Measurements from ENCODE around the gene SNX3. TPM values are rescaled to one million over a fixed set of nuclear protein-coding genes. Genes with fewer than 3 reads are reported as not detected.
"Not testable (repeated sequence)": the region's sequence is repeated elsewhere in the genome, so short reads cannot be mapped to it uniquely, and the experiment has no call there.

Gene SNX3
- total RNA-seq (2014; rRNA removed) = 159 and 163 TPM in 2 replicates
- polyA plus RNA-seq (2012) = 138 TPM

DNA sequence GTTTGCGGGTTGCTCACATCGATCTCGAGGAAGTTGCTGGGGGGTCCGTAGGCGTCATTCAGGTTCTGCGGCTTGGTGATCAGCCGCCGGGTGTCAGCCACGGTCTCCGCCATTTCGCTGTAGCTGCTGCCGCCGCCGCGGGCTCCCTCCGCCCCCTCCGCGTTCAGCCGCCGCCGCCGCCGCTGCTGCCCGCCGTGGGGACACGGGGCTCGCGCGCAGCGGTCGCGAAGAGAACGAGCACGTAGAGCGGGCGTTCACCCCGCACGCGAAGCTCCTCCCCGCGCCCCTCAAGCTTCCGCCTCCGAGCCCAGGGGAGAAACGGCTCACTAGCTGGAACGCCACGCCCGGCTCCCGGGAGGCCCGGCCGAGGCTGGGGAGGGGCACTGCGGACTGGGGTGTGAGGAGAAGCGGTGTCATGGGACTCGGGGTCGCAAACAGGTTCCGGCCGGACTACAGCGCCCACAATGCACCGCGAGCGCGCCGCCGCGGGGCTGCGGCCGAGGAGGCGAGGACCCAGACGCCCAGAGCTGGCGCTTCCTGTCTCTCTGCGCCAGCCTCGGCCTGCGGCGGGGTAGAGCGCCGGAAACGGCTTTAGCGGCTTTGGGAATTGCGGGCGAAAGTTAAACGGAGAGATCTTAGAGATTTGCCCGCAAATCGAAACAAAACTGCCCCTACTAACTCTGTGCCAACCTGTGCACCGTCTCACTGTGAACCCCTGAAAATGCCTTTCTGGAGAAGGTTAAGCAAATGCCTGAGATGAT lies at the start of gene SNX3:
Gene SNX3 (minus strand): TSS at position 232 of the 761 bp plus-strand sequence. CDS start 119 bp downstream, at position 113.
- peak; percentile 95 for DNase-seq (ENCODE audit: low read depth)

DNA sequence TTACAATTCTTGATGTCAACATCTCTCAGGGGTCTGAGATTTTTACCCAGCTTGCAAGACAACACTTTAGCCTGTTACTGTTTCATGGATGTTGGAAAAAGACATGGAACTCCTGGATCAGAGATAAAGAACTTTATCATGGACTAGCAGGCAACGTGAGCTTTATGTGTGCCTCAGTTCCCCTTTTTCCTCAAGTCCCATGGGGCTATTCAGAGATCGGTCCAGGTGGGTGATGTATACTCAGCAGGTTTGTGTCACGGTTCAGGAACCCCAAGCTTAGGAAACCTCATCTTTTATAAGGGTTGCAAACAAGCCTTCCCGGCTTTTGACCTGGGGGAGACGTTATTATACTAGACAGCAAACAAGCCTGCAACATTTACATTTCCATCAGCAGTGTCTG lies 49.0 kb upstream of the SNX3 start:
- DNase-seq (ENCODE audit: low read depth) = no peak

DNA sequence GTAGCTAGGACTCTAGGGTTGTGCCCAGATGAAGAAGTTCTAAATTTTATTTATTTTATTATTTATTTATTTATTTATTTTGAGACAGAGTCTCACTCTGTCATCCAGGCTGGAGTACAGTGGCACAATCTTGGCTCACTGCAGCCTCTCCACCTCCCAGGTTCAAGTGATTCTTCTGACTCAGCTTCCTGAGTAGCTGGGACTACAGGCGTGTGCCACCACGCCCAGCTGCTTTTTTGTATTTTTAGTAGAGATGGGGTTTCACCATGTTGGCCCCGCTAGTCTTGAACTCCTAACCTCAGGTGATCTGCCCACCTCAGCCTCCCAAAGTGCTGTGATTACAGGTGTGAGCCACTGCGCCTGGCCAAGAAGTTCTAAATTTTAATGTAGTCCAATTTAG lies 47.8 kb upstream of the SNX3 start:
- not testable (repeated sequence) for DNase-seq (ENCODE audit: low read depth)

DNA sequence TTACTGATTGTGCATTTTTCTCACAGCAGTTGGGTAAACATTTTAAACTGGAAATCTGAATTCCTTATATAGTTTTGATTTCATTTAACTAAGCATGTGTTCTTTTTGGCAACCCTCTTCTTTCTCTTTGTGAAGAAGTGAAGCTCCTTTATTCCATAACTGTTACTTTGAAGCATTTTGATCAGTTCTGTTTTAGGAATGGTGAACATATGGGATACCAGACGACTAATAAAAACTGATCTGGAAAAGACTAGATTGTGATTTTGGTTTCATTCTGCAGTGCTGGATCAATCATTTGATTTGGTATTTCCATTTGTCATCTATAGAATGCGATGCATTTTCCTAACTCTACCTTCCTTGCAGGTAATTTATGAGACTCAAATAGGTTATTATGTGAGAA lies 43.8 kb upstream of the SNX3 start:
- no peak for DNase-seq (ENCODE audit: low read depth)

DNA sequence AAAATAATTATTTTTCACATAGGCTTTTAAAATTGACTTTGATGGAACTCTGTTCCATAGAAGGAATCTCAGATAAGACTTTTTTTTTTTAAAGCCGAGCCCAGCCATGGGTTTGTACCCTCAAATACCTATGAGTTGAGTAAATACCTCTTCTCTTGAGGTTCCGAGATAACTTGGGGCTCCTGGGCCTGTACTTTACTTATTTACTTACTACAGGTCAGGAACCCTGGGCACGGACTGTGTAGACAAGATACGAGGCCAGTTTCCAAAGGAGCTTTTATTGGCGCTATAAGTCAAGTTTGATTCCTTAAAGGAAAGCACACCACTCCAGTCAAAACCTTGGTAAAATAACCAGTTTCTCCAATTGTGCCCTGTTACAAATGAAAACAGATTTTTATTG lies 41.5 kb upstream of the SNX3 start:
- DNase-seq (ENCODE audit: low read depth) = no peak

DNA sequence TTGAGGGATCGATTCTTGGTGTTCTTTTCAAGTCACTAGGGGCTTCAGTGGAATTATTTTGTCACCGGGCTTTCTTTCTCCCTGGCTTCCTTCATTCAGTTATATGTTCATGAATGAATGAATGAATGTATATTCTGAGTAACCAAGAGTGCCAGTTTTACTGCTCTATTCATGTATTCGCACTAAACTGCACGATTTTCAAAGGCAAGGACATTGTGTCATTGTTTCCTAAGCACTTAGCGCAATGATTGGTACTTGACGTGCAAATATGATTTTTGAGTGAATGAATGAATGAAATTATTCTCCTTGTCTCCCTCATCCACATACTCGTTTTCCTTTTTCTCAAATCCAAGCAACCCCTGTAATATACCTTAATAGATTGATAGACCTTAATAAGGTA lies 34.8 kb upstream of the SNX3 start:
- DNase-seq (ENCODE audit: low read depth) = no peak

DNA sequence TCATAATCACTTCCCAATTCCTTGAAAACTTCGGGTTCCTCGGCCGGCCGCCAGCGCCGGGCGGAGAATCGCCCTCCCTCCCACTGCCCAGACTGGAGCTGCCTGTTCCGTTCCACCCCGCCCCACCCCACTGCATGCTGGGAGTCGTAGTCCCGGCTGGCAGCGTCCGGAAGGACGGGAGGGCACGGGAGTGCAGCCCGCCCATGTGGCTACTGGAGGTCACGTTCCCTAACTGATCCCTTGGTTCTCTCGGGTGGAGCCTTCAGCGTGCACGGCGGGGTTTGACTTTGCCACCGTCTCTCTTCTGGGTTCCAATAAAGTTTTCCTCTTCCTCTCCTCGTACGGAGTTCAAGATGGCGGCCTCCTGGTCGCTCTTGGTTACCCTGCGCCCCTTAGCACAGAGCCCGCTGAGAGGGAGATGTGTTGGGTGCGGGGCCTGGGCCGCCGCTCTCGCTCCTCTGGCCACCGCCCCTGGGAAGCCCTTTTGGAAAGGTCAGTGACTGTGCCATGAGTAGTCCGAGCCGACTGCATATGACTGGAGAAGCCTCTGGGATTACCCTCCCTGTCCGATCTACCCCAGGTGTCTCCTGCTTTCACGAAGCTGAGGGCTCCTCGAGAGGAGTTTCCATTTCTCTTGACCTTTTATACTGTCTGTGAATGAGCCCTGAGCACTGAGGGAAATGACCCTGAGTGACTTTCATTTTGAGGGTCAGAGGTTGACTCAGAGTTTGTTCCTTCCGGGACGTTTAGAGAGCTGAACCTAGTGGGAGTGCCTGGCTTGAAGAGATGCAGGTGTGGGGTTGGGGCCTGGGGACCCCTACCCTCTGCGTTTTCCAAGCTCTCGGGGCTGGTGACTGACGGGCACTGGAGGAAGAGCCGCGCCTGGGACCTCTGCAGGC lies 34.1 kb upstream of the SNX3 start, which contains the start of gene AFG1L:
Gene AFG1L (plus strand): TSS at position 328 of the 899 bp plus-strand sequence. CDS start 26 bp downstream, at position 354.
- peak; percentile 92 for DNase-seq (ENCODE audit: low read depth)

DNA sequence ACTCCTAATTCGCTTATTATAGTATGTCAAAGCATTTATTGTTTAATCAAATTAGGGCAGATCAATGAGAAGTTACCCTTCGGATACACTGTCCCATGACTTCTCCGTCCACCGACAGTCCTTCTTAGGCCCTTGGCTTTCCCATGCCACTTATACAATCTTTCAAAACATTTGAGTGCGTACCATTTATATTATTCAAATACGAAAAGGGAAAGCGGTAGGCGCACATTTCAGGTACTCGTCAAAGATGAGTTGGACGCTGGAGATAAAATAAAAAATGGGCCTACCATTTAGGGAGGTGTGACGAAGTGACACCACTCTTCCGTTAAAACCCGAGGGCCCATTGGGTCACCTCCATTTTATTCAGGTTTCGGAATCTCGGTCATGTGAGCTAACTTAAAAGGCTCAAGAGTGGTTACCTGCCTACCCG lies 33.5 kb upstream of the SNX3 start:
- DNase-seq (ENCODE audit: low read depth) = no peak

DNA sequence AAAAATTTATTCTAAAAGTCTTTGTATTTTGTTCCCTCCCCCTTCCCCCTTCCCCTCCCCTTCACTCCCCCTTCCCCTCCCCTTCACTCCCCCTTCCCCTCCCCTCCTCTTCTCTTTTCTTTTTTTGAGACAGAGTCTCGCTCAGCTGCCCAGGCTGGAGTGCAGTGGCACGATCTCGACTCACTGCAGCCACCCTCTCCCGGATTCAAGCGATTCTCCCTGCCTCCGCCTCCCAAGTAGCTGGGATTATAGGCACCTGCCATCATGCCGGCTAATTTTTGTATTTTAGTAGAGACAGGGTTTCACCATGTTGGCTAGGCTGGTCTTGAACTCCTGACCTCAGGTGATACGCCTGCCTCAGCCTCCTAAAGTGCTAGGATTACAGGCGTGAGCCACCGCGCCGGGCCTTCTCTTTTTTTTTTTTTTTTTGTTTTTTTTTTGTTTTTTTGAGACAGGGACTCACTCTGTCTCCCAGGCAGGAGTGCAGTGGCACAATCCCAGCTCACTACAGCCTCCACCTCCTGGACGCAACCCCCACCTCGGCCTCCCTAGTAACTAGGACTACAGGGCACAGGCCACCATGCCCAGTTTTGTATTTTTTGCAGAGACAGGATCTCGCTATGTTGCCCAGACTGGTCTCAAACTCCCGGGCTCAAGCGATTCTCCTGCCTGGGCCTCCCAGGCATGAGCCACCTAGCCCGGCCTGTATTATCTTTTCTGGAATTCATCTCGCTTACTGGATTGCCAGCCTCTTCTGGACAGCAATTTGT lies 32.9 kb upstream of the SNX3 start:
- no peak for DNase-seq (ENCODE audit: low read depth)

DNA sequence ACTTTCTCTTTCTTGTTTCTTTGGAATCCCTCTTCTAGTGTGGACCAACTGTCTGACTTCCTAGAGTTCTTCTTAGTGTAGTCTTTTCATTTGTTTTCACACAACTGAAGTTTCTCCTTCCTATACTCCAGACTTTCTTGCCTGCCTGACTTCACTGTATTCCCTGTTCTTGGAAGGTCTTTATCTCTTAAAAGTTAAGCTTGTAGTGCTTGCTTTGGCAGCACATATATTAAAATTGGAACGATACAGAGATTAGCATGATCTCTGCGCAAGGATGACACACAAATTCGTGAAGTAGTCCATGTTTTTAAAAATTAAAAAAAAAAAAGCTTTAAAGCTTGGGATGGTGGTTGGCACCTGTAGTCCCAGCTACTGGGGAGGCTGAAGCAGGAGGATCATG lies 31.7 kb upstream of the SNX3 start:
- not testable (repeated sequence) for DNase-seq (ENCODE audit: low read depth)

DNA sequence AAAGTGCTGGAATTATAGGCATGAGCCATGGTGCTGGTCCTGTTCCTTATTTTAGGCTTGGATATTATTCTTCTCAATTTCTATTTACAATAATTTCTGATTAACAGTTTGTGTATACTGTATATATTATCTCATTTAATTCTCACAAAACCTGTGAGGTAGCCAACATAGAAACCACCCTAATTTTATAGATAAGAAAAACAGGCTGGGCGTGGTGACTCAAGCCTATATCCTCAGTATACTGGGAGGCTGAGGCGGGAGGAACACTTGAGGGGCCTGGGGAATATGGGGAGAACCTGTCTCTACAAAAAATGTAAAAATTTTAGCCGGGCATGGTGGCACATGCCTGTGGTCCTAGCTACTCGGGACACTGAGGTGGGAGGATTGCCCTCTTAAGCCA lies 30.3 kb upstream of the SNX3 start:
- no peak for DNase-seq (ENCODE audit: low read depth)

DNA sequence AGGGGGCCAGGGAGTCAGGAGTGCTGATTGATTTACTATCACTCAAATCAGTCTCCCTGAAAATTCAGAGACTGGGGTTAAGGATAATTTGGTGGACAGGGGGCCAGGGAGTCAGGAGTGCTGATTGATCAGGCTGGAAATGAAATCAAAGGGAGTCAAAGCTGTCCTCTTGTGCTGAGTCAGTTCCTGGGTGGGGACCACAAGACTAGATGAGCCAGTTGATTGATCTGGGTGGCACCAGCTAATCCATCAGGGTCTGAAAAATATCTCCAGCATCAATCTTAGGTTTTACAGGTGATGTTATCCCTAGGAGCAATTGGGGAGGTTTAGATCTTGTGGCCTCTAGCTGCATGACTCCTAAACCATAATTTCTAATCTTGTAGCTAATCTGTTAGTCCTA lies 27.9 kb upstream of the SNX3 start:
- DNase-seq (ENCODE audit: low read depth) = no peak

DNA sequence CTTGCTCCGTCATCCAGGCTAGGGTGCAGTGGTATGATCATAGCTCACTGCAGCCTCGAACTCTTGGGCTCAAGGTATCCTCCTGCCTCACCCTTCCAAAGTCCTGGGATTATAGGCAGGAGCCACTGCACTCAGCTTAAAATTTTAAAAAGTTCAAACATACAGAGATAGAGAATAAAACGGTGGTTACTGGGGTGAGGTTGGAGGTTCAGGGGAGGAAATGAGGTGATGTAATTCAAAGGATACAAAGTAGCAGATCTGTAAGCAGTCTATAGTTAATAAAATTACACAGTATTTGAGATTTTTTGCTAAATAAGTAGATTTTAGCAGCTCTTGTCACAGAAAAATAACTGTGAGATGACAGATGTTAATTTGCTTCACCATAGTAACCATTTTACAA lies 26.5 kb upstream of the SNX3 start:
- DNase-seq (ENCODE audit: low read depth) = no peak

DNA sequence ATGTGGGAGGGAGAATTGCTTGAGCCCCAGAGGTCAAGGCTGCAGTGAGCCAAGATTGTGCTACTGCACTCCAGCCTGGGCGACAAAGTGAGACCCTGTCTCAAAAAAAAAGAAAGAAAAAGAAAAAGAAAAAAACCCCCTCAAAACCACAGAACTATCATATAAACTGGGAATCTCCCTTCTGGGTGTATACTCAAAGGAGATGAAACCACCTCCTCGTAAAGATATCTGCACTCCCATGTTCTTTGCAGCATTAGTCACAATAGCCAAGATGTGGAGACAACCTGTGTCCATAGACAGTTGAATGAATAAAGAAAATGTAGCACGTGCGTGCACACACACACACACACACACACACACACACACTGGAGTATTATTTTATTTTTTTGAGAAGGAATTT lies 25.5 kb upstream of the SNX3 start:
- no peak for DNase-seq (ENCODE audit: low read depth)

DNA sequence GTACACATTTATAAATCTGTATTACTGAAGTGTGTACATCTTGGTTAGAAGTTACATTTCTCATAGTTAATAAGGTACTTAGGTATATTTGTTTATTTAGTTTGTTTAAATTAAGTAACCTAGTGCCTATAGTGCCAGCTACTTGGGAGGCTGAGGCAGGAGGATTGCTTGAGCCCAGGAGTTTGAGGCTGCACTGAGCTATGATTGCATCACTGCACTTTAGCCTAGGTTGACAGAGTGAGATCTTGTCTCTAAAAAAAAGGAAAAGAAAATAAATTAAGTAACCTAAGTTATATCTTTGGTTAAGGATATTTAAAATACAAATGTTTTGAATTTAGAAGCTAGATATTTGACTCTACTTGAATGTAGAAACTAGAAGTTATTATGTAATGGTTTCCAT lies 24.5 kb upstream of the SNX3 start:
- DNase-seq (ENCODE audit: low read depth) = no peak

DNA sequence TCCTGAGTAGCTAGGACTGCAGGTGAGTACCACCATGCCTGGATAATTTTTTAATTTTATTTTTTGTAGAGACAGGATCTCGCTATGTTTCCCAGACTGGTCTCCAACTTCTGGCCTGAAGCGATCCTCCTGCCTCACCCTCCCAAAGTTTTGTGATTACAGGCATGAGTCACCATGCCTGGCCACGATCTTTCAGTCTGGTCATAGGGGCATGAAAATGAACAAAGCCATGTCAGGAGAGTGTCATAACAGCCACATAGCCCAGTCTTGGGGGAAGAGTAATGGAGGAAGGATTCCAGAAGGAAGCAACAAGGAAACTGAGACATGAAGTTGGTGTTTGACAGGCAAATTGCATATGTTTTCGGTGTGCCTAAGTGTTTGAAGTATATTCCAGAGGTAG lies 17.0 kb upstream of the SNX3 start:
- no peak for DNase-seq (ENCODE audit: low read depth)

DNA sequence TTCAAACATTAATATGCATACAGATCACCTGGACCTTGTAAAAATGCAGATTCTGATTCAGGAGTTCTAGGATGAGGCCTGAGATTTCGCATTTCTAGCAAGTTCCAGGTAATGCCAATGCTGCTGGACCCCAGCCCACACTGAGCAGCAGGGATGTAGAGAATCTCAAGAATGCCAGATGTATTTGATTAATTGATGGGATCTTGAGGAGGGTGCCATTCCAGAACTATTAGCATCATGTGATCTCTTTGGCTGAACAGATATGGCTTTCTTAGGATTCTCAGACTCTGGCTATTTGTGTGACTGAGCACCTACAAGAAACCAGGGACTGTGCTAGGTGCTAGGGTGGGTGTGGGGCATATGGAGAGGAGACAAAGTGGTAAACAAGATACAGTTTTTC lies 16.5 kb upstream of the SNX3 start:
- no peak for DNase-seq (ENCODE audit: low read depth)

DNA sequence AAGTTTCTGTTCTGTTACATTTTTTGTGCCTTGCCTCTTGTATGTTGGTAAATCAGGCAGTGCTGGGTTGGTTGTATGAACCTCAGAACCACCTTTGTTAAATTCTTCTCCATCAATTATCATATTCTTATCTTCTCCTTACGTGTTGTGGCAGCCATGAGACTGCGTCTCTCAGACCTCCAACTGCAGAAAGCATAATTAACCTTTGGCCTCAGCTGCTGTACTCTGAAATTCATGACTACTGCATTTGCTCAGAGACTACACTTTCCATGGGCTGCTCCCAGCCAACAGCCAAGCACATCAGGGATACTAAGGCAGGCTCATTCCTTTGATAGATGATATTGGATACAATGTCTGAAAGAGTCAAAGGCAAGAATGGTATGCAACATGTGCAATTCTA lies 15.1 kb upstream of the SNX3 start:
- no peak for DNase-seq (ENCODE audit: low read depth)

DNA sequence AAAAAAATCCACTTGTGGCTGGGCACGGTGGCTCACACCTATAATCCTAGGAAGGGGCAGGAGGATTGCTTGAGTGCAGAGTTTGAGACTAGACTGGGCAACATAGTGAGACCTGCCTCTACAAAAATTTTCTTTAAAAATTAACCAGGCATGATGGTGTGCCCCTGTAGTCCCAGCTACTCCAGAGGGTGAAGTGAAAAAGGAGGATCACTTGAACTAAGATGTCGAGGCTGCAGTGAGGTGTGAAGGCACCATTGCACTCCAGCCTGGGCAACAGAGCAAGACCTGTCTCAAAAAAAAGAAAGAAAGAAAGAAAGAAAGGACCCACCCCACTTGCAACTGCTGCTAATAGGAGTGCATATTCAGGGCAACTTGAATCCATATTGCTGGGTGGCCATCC lies 13.7 kb upstream of the SNX3 start:
- DNase-seq (ENCODE audit: low read depth) = no peak

DNA sequence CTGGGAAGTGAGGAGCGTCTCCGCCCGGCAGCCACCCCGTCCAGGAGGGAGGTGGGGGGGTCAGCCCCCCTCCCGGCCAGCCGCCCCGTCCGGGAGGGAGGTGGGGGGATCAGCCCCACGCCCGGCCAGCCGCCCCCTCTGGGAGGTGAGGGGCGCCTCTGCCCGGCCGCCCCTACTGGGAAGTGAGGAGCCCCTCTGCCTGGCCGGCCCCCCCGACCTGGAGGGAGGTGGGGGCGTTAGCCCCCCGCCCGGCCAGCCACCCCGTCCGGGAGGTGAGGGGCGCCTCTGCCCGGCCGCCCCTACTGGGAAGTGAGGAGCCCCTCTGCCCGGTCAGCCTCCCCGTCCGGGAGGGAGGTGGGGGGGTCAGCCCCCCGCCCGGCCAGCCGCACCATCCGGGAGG lies 9.1 kb upstream of the SNX3 start:
- not testable (repeated sequence) for DNase-seq (ENCODE audit: low read depth)

DNA sequence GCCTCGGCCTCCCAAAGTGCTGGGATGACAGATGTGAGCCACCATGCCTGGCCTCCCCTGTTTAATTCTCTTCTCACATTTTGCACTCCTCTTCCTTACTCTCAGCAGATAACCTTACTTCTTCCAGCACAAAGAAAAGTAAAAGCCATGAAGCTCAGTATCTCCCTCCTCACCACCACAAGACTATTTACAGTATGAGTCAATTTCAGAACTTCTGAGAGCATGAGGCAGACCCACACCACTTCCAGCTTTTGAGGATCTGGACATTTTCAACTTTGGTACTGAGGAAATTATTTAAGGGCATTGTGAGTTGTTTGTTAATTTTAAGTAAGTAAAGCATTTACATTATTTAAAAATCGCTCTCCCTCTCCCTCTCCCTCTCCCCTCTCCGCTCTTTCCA lies 8.0 kb upstream of the SNX3 start:
- no peak for DNase-seq (ENCODE audit: low read depth)

DNA sequence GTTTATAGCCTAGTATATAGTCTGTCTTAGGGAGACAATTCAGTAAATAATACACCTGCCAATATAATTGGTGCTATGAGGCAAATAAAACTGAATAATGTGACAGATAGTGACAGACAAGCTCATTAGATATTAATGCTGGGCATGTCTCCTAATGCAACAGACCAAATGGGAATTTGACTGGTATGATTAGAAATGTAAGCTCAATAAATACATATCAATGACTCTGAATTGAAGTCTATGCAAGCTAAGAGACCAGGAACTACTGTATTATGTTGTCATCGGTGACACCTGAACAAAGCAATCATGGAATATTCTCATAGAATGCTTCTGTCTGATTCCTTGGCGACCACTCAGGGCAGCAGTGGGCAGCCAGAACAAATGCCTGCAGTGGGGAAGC lies 2.5 kb upstream of the SNX3 start:
- no peak for DNase-seq (ENCODE audit: low read depth)
